GM12891 (cell line): ENCODE results near the gene PRAMEF9.

Experiments
- POLR2AphosphoS5 ChIP-seq: IDR thresholded peaks from 2 replicates; pipeline ENCODE4 v1.6.1; 2011; ENCODE audit warnings: low read depth, low read length, control low read depth
- TAF1 ChIP-seq: IDR thresholded peaks from 2 replicates; pipeline ENCODE4 v1.6.1; 2011; ENCODE audit warnings: low read depth, low read length, control low read depth

GRCh38 chr1:13224480-13225060, 52.9 kb downstream of the PRAMEF9 start:
- TF ChIP-seq POLR2AphosphoS5 (no peak), TAF1 (no peak)
